GM18519 (cell line): ENCODE results near the gene SLC49A3.
"Not testable (repeated sequence)": the region's sequence is repeated elsewhere in the genome, so short reads cannot be mapped to it uniquely, and the experiment has no call there.

Source experiments
- ATAC-seq: cut with Tn5 transposase; IDR thresholded peaks from one replicate; pipeline ENCODE4 v1.9.1; 2021; ENCODE audit warnings: mild to moderate bottlenecking, moderate library complexity; ENCODE audit not compliant: unreplicated experiment, low FRiP score

Gene SLC49A3

GRCh38 chr4:704198-704891 is 15.4 kb upstream of the SLC49A3 start:
- no peak for ATAC-seq

- no peak for ATAC-seq
Measured at GRCh38 chr4:703336-704197, 14.6 kb upstream of the SLC49A3 start.

- ATAC-seq, result no peak
Measured at GRCh38 chr4:702618-703048, 13.7 kb upstream of the SLC49A3 start.

- no peak for ATAC-seq
Measured at GRCh38 chr4:700587-701264, 11.8 kb upstream of the SLC49A3 start.

GRCh38 chr4:699816-700580 is 11.0 kb upstream of the SLC49A3 start:
- no peak for ATAC-seq

GRCh38 chr4:694341-694940 is 5.5 kb upstream of the SLC49A3 start:
- ATAC-seq, result not testable (repeated sequence)

- no peak for ATAC-seq
Measured at GRCh38 chr4:692771-693554, 4.0 kb upstream of the SLC49A3 start.

GRCh38 chr4:689723-690122 is 772 bp upstream of the SLC49A3 start:
- no peak for ATAC-seq

GRCh38 chr4:687971-688853 is 739 bp downstream of the SLC49A3 start:
- no peak for ATAC-seq

- no peak for ATAC-seq
Measured at GRCh38 chr4:687048-687970, 1.6 kb downstream of the SLC49A3 start.

- no peak for ATAC-seq
Measured at GRCh38 chr4:686413-687040, 2.4 kb downstream of the SLC49A3 start.

GRCh38 chr4:685679-686412 is 3.1 kb downstream of the SLC49A3 start:
- no peak for ATAC-seq

- no peak for ATAC-seq
Measured at GRCh38 chr4:684623-685327, 4.2 kb downstream of the SLC49A3 start.

GRCh38 chr4:683982-684622 is 4.8 kb downstream of the SLC49A3 start:
- no peak for ATAC-seq

- ATAC-seq, result no peak
Measured at GRCh38 chr4:683247-683897, 5.6 kb downstream of the SLC49A3 start.
